ENCODE results near the gene SLC7A8.

The SLC7A8 gene

GRCh38 chr14:23093991-23094665 is 89.3 kb downstream of the SLC7A8 start:
- DNase-seq (ENCODE audit: low read depth) = no peak

- DNase-seq (ENCODE audit: low read depth) = no peak
Measured at GRCh38 chr14:23093526-23093925, 89.9 kb downstream of the SLC7A8 start.

- DNase-seq (ENCODE audit: low read depth) = no peak
Measured at GRCh38 chr14:23093104-23093503, 90.4 kb downstream of the SLC7A8 start.

- no peak for DNase-seq (ENCODE audit: low read depth)
Measured at GRCh38 chr14:23091294-23092225, 91.9 kb downstream of the SLC7A8 start.

GRCh38 chr14:23090254-23090636 is 93.2 kb downstream of the SLC7A8 start:
- DNase-seq (ENCODE audit: low read depth) = no peak

- DNase-seq (ENCODE audit: low read depth) = no peak
Measured at GRCh38 chr14:23089498-23090253, 93.8 kb downstream of the SLC7A8 start.

- DNase-seq (ENCODE audit: low read depth) = no peak
Measured at GRCh38 chr14:23086565-23086964, 96.9 kb downstream of the SLC7A8 start.

GRCh38 chr14:23085458-23085857 is 98.0 kb downstream of the SLC7A8 start:
- DNase-seq (ENCODE audit: low read depth) = no peak

- DNase-seq (ENCODE audit: low read depth) = no peak
Measured at GRCh38 chr14:23080474-23080873, 103.0 kb downstream of the SLC7A8 start.

- no peak for DNase-seq (ENCODE audit: low read depth)
Measured at GRCh38 chr14:23079716-23080115, 103.7 kb downstream of the SLC7A8 start.

- DNase-seq (ENCODE audit: low read depth) = no peak
Measured at GRCh38 chr14:23078692-23079116, 104.8 kb downstream of the SLC7A8 start.

GRCh38 chr14:23077962-23078361 is 105.5 kb downstream of the SLC7A8 start:
- DNase-seq (ENCODE audit: low read depth) = no peak

GRCh38 chr14:23076785-23077408 is 106.6 kb downstream of the SLC7A8 start:
- no peak for DNase-seq (ENCODE audit: low read depth)
